Panc1 (cell line): Measurements from ENCODE around the gene PRKCQ.

Source experiments
- SIN3A ChIP-seq: IDR thresholded peaks from 2 replicates; pipeline ENCODE4 v1.6.1; 2012; ENCODE audit warnings: low read depth, mild to moderate bottlenecking, low read length, moderate library complexity, borderline replicate concordance; ENCODE audit not compliant: insufficient read depth
- TF ChIP-seq, protein P1 (sequence below), 2 experiments: IDR thresholded peaks; 2 replicates each; pipeline ENCODE4 v1.6.1; 2011 to 2012; ENCODE audit warnings: low read depth in 2 of 2, control low read depth in 1 of 2, low read length in 1 of 2, mild to moderate bottlenecking in 1 of 2, moderate library complexity in 1 of 2; ENCODE audit not compliant: insufficient read depth in 1 of 2
- TF ChIP-seq, protein P2 (sequence below): fragments of 450-650 bp; IDR thresholded peaks from 2 replicates; pipeline ENCODE4 v1.5.1; 2017; ENCODE audit warnings: mild to moderate bottlenecking

DNA sequence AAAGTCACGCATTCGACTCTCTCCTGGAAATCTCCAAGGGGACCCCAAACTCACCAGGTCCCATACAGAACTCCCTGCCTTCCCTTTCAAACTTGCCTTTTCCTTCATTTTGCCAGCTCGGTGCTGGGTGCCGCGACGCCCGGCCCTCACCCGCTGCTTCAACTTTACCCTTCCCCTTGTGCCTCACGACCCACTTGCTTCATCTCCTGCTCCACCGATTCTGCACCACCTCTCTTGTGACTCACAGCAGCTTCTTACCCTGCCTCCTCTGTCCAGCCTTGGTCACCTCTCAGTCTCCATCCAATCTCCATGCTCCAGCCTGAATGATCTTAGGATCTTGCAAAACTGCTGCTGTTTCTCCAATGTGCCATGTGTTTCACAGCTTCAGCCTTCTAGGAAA lies 59.9 kb downstream of the PRKCQ start:
- TF ChIP-seq, protein P1, sequence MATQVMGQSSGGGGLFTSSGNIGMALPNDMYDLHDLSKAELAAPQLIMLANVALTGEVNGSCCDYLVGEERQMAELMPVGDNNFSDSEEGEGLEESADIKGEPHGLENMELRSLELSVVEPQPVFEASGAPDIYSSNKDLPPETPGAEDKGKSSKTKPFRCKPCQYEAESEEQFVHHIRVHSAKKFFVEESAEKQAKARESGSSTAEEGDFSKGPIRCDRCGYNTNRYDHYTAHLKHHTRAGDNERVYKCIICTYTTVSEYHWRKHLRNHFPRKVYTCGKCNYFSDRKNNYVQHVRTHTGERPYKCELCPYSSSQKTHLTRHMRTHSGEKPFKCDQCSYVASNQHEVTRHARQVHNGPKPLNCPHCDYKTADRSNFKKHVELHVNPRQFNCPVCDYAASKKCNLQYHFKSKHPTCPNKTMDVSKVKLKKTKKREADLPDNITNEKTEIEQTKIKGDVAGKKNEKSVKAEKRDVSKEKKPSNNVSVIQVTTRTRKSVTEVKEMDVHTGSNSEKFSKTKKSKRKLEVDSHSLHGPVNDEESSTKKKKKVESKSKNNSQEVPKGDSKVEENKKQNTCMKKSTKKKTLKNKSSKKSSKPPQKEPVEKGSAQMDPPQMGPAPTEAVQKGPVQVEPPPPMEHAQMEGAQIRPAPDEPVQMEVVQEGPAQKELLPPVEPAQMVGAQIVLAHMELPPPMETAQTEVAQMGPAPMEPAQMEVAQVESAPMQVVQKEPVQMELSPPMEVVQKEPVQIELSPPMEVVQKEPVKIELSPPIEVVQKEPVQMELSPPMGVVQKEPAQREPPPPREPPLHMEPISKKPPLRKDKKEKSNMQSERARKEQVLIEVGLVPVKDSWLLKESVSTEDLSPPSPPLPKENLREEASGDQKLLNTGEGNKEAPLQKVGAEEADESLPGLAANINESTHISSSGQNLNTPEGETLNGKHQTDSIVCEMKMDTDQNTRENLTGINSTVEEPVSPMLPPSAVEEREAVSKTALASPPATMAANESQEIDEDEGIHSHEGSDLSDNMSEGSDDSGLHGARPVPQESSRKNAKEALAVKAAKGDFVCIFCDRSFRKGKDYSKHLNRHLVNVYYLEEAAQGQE (IDR thresholded peaks at IDR 0.05; ENCODE audit: insufficient read depth in 1 of 2, low read depth in 2 of 2, low read length in 1 of 2): no peak
- TF ChIP-seq, protein P2, sequence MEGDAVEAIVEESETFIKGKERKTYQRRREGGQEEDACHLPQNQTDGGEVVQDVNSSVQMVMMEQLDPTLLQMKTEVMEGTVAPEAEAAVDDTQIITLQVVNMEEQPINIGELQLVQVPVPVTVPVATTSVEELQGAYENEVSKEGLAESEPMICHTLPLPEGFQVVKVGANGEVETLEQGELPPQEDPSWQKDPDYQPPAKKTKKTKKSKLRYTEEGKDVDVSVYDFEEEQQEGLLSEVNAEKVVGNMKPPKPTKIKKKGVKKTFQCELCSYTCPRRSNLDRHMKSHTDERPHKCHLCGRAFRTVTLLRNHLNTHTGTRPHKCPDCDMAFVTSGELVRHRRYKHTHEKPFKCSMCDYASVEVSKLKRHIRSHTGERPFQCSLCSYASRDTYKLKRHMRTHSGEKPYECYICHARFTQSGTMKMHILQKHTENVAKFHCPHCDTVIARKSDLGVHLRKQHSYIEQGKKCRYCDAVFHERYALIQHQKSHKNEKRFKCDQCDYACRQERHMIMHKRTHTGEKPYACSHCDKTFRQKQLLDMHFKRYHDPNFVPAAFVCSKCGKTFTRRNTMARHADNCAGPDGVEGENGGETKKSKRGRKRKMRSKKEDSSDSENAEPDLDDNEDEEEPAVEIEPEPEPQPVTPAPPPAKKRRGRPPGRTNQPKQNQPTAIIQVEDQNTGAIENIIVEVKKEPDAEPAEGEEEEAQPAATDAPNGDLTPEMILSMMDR: no peak
- TF ChIP-seq SIN3A: no peak
